Measurements from ENCODE around the gene NAT9.
A peak's percentile ranks its signal among the peaks of the same experiment; 100 is the strongest.

The NAT9 gene

DNA sequence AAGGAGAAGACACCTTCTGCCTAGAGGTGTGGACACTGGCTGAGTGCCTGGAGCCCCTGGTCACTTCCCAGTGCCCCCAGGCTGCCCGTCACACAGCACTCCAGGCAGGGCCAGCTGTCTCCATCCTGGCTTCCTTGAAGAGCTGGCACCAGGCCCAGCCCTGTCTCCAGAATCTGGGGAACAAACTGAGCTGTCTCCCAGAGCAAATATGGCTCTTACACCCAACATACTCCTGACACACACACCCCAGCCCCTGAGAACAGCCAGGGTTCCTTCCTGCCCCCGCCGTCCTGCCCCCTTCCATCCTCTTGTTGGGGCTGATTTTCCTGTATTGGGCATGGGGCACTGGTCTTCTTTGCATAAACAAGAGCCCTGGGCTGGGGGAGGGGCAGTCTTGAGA, 18.6 kb downstream of the NAT9 start:
- Mint-ChIP-seq H3K27ac (no peak overlapping the region), H3K27me3 (no peaks in the 10 kb centered on the region), H3K4me3 (no peak overlapping the region), H3K9me3 (no peaks in the 10 kb centered on the region), H3K36me3 (peaks cover 2% of the 10 kb centered on the region), H3K4me1 (peaks cover 44% of the 10 kb centered on the region)
- ATAC-seq (ENCODE audit: low read depth) (no peak), DNase-seq (ENCODE audit: low spot score in 2 of 2) (no peak)

DNA sequence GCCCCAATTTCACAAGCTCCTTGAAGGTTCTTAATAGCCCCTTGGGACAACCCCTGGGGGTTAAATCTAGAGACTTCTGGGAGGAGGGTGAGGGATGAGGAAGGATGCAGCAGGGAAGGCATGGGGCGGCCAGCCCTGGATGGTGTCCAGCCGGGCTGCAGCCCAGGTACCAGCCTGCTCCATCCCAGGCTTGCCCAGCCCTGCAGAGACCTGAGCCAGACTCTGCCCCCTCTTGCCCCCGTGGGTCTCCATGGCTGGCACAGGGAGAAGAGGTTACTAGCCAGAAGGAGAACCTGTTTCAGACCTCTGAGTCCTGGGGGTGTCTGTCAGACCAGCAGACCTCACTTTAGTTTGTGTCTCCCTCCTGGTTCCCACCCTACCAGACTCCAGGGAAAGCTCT, 19.3 kb downstream of the NAT9 start:
- Mint-ChIP-seq H3K27me3 (no peaks in the 10 kb centered on the region), H3K36me3 (peaks cover 4% of the 10 kb centered on the region), H3K4me3 (no peak overlapping the region), H3K4me1 (peaks cover 48% of the 10 kb centered on the region), H3K9me3 (no peaks in the 10 kb centered on the region), H3K27ac (no peak overlapping the region)
- DNase-seq (ENCODE audit: low spot score in 2 of 2) (no peak), ATAC-seq (ENCODE audit: low read depth) (no peak)

DNA sequence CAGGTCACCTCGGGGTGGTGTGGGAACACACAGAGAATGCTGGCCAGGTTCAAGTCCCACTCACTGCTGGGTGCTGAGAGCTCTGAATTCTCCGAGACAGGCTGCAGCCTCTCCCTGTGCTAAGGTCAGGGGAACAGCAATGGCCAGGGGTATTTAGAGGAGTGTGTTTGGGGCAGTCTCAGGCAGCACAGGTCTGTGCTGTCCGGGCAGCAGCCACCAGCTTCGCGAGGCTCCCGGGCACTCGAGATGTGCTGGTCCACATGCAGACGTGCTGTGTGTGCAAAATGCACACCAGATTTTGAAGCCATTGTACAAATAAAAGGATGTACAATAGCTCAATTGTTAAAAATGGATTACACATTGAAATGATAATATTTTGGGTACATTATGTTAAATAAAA, 20.6 kb downstream of the NAT9 start:
- Mint-ChIP-seq H3K27ac (no peak overlapping the region), H3K9me3 (no peaks in the 10 kb centered on the region), H3K4me1 (peaks cover 56% of the 10 kb centered on the region), H3K27me3 (no peaks in the 10 kb centered on the region), H3K36me3 (peaks cover 8% of the 10 kb centered on the region), H3K4me3 (no peak overlapping the region)
- DNase-seq (ENCODE audit: low spot score in 2 of 2) (no peak), ATAC-seq (ENCODE audit: low read depth) (no peak)

DNA sequence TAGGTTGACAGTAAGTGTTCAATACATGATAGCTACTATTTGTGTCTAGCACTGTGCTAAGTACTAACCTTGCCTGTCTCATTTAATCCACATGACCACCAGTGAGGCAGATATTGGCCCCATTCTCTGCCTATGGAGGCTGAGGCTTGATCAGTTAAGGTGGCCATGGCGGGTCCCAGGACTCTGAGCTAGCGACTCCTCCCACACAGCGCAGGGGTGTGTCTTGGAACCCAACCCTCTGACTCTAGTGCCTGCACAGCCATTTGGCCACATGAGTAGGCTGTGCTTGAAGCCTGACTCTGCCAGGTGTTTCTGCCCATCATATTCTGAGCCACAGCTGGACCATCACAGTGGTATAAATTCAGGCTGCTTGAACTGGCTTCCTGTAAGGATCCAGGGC, 21.3 kb downstream of the NAT9 start:
- Mint-ChIP-seq H3K4me3 (no peak overlapping the region), H3K9me3 (no peaks in the 10 kb centered on the region), H3K4me1 (peaks cover 61% of the 10 kb centered on the region), H3K27ac (no peak overlapping the region), H3K27me3 (no peaks in the 10 kb centered on the region), H3K36me3 (peaks cover 8% of the 10 kb centered on the region)
- ATAC-seq (ENCODE audit: low read depth) (no peak), DNase-seq (ENCODE audit: low spot score in 2 of 2) (no peak)

DNA sequence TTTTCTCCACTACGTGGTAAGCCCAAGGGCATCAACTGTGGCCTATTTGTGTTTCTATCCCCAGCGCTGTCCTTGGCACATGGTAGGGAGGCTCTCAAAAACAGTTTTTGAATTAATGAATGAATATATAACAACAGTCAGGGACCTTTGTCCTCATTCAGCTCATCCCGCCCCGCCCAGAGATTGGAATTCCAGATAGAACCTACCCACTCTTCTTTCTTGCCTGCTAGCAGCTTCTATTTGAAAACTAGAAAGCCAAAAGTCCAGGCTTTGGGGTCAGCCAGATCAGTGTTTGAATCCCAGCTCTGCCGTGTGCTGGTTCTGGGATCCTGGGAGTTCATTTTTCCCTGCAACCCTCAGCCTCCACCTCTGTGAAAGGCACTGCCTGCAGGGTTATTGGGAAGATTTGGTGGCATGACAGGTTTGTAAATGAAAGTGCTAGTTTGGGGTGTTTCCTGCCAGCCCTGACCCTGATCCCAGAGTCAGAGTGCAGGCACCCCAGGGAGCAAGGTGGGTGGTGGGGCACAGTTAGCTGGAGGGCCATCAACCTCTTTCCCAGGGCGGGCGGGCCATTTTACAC, 23.2 kb downstream of the NAT9 start:
- Mint-ChIP-seq H3K27ac (no peak overlapping the region), H3K9me3 (no peaks in the 10 kb centered on the region), H3K4me3 (no peak overlapping the region), H3K36me3 (peaks cover 8% of the 10 kb centered on the region), H3K4me1 (peaks cover 48% of the 10 kb centered on the region), H3K27me3 (no peaks in the 10 kb centered on the region)
- DNase-seq (ENCODE audit: low spot score in 2 of 2) (no peak), ATAC-seq (ENCODE audit: low read depth) (no peak)

DNA sequence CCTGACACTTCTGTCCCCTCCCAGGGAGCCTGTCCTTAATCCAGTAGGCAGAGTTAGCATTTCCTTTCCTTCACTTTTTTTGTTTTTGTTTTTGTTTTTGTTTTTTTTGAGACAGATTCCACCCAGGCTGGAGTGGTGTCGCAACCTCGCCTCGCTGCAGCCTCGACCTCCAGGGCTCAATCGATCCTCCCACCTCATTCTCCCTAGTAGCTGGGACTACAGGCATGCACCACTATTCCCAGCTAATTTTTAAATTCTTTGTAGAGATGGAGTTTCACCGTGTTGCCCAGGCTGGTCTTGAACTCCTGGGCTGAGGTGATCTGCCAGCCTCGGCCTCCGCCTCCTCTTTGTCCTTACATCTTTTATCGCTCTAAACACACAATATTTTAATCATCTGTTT, 23.7 kb downstream of the NAT9 start:
- H3K9me3 Mint-ChIP-seq = no peaks in the 10 kb centered on the region
- H3K4me3 Mint-ChIP-seq = peak overlapping the region; percentile 4
- H3K4me1 Mint-ChIP-seq = peaks cover 45% of the 10 kb centered on the region

DNA sequence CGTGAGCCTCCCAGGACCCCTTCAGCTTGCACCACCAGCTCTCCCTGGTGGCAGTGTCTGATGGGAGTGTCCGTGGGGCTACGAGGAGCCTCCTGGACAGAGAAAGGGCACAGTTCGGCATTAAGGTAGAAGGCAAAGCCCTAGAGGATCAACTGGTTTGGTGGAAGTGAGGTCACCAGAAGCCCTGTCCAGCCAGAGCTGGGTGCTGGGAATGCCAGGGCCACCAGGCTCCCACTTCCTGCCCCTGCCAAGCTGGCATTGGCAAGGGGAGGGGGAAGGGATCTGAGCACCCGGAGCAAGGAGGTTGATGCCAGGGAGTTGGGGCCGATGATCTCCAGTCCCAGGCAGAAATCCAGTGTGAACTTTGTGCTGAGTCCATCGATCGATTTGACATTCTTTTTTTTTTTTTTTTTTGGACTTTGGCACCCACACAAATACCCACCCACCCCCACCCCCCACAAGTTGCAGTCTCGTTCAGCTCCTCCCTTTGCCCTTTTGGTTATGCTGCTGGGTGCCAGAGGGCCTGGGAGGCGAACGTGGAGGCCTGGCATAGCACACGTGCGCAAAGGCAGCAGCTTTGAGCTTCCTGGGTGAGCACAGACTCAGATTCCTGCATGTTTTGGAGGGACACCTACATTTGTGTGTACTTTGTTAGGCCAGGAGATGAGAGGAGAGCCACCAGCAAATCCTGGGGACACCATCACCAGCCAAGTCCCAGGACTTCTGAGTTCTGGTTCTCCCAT, 25.6 kb downstream of the NAT9 start:
- DNase-seq (ENCODE audit: low spot score in 2 of 2) (no peak), ATAC-seq (ENCODE audit: low read depth) (no peak)

More for the DNA sequence above, 23.7 kb downstream of the NAT9 start:
- H3K27me3 Mint-ChIP-seq = no peaks in the 10 kb centered on the region
- no peak for DNase-seq (ENCODE audit: low spot score in 2 of 2)
- H3K36me3 Mint-ChIP-seq = peaks cover 8% of the 10 kb centered on the region
- no peak for ATAC-seq (ENCODE audit: low read depth)
- peak overlapping the region; percentile 12 for H3K27ac Mint-ChIP-seq

DNA sequence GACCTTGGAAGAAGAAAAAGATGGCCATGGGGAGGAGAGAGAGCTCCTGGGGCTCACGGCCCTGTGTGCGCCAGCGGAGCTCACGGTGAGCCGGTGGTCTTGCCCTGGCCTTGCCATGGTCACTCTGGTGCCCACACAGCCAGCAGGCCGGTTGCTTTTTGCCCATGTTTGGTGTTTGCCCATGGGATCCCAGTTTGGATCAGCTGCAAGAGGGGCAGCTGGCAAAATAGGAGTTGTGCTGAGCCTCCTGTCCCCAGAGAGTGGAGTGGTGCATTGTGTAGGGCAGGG, 26.2 kb downstream of the NAT9 start:
- Mint-ChIP-seq H3K27ac (peak overlapping the region; percentile 90), H3K36me3 (peaks cover 8% of the 10 kb centered on the region), H3K4me3 (peak overlapping the region; percentile 96), H3K27me3 (no peaks in the 10 kb centered on the region), H3K4me1 (peaks cover 40% of the 10 kb centered on the region), H3K9me3 (no peaks in the 10 kb centered on the region)
- no peak for ATAC-seq (ENCODE audit: low read depth)
- no peak for DNase-seq (ENCODE audit: low spot score in 2 of 2)

More for the DNA sequence above, 25.6 kb downstream of the NAT9 start:
- peaks cover 8% of the 10 kb centered on the region for H3K36me3 Mint-ChIP-seq
- no peaks in the 10 kb centered on the region for H3K9me3 Mint-ChIP-seq
- peak overlapping the region; percentile 96 for H3K4me3 Mint-ChIP-seq
- no peak overlapping the region for H3K27ac Mint-ChIP-seq
- H3K27me3 Mint-ChIP-seq = no peaks in the 10 kb centered on the region
- peaks cover 43% of the 10 kb centered on the region for H3K4me1 Mint-ChIP-seq

DNA sequence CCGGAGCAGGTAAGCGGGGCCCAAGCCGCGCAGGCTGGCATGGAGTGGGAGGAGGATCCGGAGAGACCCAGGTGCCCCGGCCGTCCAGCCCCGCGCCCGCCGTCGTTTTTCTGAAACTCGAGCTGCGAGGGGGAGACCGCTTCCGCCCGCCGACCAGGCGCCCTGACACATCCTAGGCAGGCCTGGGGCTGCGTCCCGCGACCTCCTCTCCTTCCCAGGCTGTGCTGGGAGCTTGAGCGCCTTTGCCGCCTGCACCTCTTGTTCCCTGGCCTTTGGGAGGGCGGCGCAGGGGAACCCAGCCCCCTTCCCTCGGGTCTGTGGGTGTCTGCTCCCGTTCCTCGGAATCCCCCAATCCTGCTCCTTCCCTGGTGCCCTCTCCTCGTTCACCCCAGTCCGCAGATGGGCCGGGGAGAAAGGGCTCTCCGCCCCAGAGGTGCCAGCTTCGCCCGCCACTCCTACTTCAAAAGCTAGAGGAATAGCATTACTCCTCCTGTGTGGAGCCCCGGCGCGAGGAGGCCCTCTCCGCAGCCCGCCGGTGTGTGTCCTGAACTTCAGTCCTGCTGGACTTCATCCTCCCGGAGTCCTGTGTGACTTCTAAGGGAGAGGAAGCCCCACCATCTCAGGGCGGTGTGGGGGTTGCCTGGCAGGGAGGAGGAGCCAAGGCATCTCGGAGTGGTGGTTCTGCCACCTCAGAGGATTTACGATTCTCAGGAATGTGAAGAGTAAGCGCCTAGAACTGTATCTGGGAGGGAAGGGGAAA, 26.7 kb downstream of the NAT9 start:
- no peak for DNase-seq (ENCODE audit: low spot score in 2 of 2)
- Mint-ChIP-seq H3K27ac (peak overlapping the region; percentile 90), H3K4me1 (peaks cover 44% of the 10 kb centered on the region)

DNA sequence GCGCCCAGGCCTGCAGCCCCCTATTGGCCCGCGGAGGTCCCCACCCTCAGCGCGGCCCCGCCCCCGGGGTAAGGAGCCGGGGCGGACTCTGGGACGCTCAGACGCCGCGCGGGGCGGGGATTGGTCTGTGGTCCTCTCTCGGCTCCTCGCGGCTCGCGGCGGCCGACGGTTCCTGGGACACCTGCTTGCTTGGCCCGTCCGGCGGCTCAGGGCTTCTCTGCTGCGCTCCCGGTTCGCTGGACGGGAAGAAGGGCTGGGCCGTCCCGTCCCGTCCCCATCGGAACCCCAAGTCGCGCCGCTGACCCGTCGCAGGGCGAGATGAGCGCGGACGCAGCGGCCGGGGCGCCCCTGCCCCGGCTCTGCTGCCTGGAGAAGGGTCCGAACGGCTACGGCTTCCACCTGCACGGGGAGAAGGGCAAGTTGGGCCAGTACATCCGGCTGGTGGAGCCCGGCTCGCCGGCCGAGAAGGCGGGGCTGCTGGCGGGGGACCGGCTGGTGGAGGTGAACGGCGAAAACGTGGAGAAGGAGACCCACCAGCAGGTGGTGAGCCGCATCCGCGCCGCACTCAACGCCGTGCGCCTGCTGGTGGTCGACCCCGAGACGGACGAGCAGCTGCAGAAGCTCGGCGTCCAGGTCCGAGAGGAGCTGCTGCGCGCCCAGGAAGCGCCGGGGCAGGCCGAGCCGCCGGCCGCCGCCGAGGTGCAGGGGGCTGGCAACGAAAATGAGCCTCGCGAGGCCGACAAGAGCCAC, 27.4 kb downstream of the NAT9 start, which contains the start of gene NHERF1:
Gene NHERF1 (plus strand): TSS at position 100 of the 750 bp plus-strand sequence. CDS start 219 bp downstream, at position 319.
- Mint-ChIP-seq H3K9me3 (no peaks in the 10 kb centered on the region), H3K27me3 (no peaks in the 10 kb centered on the region), H3K4me3 (peak within 1 kb of the TSS; percentile 96), H3K4me1 (peaks cover 48% of the 10 kb centered on the region), H3K27ac (peak within 1 kb of the TSS; percentile 90), H3K36me3 (peaks cover 8% of the 10 kb centered on the region)
- peak; percentile 93 for ATAC-seq (ENCODE audit: low read depth)
- DNase-seq (ENCODE audit: low spot score in 2 of 2) = peak; percentile 90 to 93

More for the DNA sequence above, 26.7 kb downstream of the NAT9 start:
- H3K27me3 Mint-ChIP-seq = no peaks in the 10 kb centered on the region
- ATAC-seq (ENCODE audit: low read depth) = peak; percentile 1
- peak overlapping the region; percentile 96 for H3K4me3 Mint-ChIP-seq
- H3K9me3 Mint-ChIP-seq = no peaks in the 10 kb centered on the region
- peaks cover 8% of the 10 kb centered on the region for H3K36me3 Mint-ChIP-seq

DNA sequence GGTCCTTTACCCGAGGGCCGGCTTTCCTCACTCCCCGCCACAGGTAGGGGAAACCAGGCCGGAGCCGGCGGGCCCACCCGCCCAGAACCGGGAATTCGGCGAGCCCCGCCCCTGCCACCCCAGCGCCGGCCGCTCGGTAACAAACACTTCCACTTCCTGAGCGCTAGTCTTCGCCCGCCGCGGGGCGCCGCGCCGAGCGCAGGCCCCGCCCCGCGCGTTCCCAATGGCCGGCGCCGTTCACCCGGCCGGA, 27.9 kb downstream of the NAT9 start:
- no peaks in the 10 kb centered on the region for H3K9me3 Mint-ChIP-seq
- H3K36me3 Mint-ChIP-seq = peaks cover 8% of the 10 kb centered on the region
- H3K4me1 Mint-ChIP-seq = peaks cover 50% of the 10 kb centered on the region
- ATAC-seq (ENCODE audit: low read depth) (no peak), DNase-seq (ENCODE audit: low spot score in 2 of 2) (no peak)
- H3K4me3 Mint-ChIP-seq = peak overlapping the region; percentile 72
- H3K27ac Mint-ChIP-seq = no peak overlapping the region
- H3K27me3 Mint-ChIP-seq = no peaks in the 10 kb centered on the region

DNA sequence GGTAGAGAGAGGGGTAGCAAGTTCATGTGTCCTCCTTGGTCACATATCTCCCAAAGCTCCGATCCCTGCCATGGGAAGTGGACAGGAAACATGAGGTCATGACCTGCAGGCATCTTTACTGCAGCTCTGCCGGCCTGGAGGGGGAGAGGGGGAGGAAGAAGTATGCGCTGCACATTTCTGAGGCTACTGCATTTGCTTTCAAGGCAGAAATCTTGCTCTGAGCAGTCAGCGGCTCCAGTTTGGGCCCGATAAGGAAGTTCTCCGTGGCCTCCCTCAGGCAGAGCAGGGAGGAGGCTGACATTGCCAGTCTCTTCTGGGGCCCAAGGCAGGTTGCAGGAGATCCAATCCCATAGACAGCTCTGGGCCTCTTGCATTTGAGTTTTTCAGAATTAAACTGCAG, 29.2 kb downstream of the NAT9 start:
- Mint-ChIP-seq H3K9me3 (no peaks in the 10 kb centered on the region), H3K4me3 (peak overlapping the region; percentile 37), H3K36me3 (peaks cover 4% of the 10 kb centered on the region), H3K27me3 (no peaks in the 10 kb centered on the region), H3K27ac (peak overlapping the region; percentile 15), H3K4me1 (peaks cover 48% of the 10 kb centered on the region)
- DNase-seq (ENCODE audit: low spot score in 2 of 2) (no peak), ATAC-seq (ENCODE audit: low read depth) (no peak)

DNA sequence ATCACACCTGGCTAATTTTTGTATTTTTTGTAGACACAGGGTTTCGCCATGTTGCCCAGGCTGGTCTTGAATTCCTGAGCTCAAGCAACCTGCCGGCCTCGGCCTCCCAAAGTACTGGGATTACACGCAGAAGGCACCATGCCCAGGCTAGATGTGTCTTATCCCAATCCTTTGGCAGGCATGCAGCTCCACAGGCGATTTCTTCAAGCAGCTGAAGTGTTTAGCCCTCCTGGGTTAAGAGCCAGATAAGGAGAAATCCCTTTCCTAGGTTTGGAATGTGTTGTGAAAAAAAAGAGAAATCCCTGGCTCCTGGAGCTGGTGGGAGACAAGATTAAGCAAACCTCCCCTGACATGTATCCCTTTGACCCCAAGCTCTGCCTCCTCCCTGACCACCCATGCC, 29.8 kb downstream of the NAT9 start:
- Mint-ChIP-seq H3K36me3 (peaks cover 5% of the 10 kb centered on the region), H3K27ac (peak overlapping the region; percentile 15), H3K4me1 (peaks cover 50% of the 10 kb centered on the region), H3K27me3 (no peaks in the 10 kb centered on the region), H3K9me3 (no peaks in the 10 kb centered on the region), H3K4me3 (no peak overlapping the region)
- no peak for DNase-seq (ENCODE audit: low spot score in 2 of 2)
- ATAC-seq (ENCODE audit: low read depth) = no peak

DNA sequence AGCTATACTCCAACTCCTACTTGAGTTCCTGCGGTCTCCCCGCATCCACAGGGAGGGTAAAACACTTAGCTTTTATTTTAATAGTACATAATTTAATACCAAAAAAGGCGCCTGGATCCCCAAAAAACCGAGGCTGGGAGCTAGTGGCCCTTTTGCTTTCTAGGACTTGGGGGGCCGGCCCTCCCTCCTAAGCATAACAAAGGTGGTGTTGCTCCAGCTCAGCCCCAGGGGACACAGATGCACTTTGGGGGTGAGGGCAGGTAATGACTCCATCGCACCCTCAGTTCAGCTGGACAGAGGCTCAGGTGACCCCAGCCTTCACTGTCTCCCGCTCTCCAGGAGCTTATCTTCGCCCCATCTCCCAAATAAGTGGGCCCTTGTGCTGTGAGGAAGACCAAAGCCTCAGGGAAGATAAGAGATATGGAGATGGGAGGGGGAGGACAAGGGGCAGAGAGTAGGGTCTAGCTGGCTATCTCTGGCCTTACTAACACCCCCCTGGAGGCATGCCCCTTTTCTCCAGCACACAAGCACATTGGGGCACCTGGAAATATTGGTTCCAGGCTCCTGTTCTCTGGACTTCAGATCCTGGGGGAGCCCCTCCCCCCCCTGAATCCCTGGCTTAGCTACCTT, 30.5 kb downstream of the NAT9 start:
- H3K4me3 Mint-ChIP-seq = no peak overlapping the region
- H3K4me1 Mint-ChIP-seq = peaks cover 44% of the 10 kb centered on the region
- peaks cover 2% of the 10 kb centered on the region for H3K36me3 Mint-ChIP-seq
- no peaks in the 10 kb centered on the region for H3K9me3 Mint-ChIP-seq
- H3K27me3 Mint-ChIP-seq = no peaks in the 10 kb centered on the region
- ATAC-seq (ENCODE audit: low read depth) = no peak
- H3K27ac Mint-ChIP-seq = no peak overlapping the region
- DNase-seq (ENCODE audit: low spot score in 2 of 2) = no peak

Measured in memory B cell (primary cell).